ENCODE data around the gene SEH1L. TPM values are rescaled to one million over a fixed set of nuclear protein-coding genes. Genes with fewer than 3 reads are reported as not detected.
A peak's percentile ranks its signal among the peaks of the same experiment; 100 is the strongest.

The SEH1L gene
- total and polyA plus RNA-seq, 10 of the 15 experiments (the other 5 are each of a cell fraction or from before 2014, with no cell fraction given): 27.5 to 109 (median 52.8) TPM

DNA sequence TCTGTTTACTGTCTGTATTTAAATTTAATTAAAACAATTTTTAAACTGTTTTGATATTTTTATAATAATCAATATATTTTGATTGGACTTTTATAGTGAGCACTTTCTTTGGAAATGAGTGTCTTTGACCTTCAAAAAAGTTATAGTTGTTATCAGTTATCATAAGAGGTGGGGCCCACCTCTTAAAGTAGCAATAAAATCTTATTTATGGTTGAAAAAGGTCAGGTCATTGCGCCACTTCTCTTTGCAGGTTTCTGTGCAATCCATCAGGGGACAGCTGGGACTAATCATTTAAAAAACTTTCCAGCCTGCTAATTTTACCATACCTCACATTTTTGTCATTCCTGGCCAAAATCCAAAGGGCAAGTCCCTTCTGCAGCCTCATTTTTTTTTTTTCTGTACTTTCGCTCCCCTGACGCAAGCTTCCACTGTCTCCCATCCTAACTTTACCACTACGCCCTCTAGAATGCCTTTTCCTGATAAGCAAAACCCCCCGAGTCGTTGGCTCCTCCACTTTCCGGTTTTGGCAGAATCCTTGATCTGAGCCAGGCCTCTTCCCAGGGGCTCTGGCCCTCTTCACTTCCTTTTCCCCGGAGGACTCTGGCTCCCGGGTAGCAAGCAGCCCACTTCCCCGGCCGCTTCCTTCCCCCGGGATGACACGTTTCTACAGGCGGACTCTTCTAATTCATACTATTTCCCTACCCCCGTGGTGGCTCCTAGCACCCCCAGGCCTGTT, 1.1 kb upstream of the SEH1L start (continued):
- TF ChIP-seq, protein P1, sequence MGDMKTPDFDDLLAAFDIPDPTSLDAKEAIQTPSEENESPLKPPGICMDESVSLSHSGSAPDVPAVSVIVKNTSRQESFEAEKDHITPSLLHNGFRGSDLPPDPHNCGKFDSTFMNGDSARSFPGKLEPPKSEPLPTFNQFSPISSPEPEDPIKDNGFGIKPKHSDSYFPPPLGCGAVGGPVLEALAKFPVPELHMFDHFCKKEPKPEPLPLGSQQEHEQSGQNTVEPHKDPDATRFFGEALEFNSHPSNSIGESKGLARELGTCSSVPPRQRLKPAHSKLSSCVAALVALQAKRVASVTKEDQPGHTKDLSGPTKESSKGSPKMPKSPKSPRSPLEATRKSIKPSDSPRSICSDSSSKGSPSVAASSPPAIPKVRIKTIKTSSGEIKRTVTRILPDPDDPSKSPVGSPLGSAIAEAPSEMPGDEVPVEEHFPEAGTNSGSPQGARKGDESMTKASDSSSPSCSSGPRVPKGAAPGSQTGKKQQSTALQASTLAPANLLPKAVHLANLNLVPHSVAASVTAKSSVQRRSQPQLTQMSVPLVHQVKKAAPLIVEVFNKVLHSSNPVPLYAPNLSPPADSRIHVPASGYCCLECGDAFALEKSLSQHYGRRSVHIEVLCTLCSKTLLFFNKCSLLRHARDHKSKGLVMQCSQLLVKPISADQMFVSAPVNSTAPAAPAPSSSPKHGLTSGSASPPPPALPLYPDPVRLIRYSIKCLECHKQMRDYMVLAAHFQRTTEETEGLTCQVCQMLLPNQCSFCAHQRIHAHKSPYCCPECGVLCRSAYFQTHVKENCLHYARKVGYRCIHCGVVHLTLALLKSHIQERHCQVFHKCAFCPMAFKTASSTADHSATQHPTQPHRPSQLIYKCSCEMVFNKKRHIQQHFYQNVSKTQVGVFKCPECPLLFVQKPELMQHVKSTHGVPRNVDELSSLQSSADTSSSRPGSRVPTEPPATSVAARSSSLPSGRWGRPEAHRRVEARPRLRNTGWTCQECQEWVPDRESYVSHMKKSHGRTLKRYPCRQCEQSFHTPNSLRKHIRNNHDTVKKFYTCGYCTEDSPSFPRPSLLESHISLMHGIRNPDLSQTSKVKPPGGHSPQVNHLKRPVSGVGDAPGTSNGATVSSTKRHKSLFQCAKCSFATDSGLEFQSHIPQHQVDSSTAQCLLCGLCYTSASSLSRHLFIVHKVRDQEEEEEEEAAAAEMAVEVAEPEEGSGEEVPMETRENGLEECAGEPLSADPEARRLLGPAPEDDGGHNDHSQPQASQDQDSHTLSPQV (IDR thresholded peaks at IDR 0.05): no peak
- TF ChIP-seq EP300 (IDR thresholded peaks at IDR 0.05; ENCODE audit: borderline replicate concordance in 1 of 2, control insufficient read depth in 1 of 2, low read depth in 2 of 2, low read length in 2 of 2) (no peak), MYB (IDR thresholded peaks at IDR 0.05; ENCODE audit: borderline replicate concordance, low read depth, low read length) (no peak), IKZF1 (conservative IDR thresholded peaks at IDR 0.05) (peak; percentile 42; the same call in 1 of the 2 replicates), IKZF2 (IDR thresholded peaks at IDR 0.05) (peak; percentile 40 to 41; a peak in 1 of 4 replicates)
- TF ChIP-seq, protein P2, sequence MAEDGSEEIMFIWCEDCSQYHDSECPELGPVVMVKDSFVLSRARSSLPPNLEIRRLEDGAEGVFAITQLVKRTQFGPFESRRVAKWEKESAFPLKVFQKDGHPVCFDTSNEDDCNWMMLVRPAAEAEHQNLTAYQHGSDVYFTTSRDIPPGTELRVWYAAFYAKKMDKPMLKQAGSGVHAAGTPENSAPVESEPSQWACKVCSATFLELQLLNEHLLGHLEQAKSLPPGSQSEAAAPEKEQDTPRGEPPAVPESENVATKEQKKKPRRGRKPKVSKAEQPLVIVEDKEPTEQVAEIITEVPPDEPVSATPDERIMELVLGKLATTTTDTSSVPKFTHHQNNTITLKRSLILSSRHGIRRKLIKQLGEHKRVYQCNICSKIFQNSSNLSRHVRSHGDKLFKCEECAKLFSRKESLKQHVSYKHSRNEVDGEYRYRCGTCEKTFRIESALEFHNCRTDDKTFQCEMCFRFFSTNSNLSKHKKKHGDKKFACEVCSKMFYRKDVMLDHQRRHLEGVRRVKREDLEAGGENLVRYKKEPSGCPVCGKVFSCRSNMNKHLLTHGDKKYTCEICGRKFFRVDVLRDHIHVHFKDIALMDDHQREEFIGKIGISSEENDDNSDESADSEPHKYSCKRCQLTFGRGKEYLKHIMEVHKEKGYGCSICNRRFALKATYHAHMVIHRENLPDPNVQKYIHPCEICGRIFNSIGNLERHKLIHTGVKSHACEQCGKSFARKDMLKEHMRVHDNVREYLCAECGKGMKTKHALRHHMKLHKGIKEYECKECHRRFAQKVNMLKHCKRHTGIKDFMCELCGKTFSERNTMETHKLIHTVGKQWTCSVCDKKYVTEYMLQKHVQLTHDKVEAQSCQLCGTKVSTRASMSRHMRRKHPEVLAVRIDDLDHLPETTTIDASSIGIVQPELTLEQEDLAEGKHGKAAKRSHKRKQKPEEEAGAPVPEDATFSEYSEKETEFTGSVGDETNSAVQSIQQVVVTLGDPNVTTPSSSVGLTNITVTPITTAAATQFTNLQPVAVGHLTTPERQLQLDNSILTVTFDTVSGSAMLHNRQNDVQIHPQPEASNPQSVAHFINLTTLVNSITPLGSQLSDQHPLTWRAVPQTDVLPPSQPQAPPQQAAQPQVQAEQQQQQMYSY (CRISPR knock-in tag; IDR thresholded peaks at IDR 0.05): no peak
